Hindlimb muscle (tissue), 1 donor: Measurements from ENCODE around the gene UBQLN4. TPM values are rescaled to one million over a fixed set of nuclear protein-coding genes. Genes with fewer than 3 reads are reported as not detected.
A peak's percentile ranks its signal among the peaks of the same experiment; 100 is the strongest.
"Not testable (repeated sequence)": the region's sequence is repeated elsewhere in the genome, so short reads cannot be mapped to it uniquely, and the experiment has no call there.

ENCODE experiments used
- DNase-seq: peaks from one replicate; pipeline ENCODE4 v3.0.0-alpha.2; 2013
- polyA plus RNA-seq: library from polyadenylated mRNA; unstranded; fragments of 120-200 nt; gene quantifications from one replicate; pipeline ENCODE4 v1.2.1, GENCODE V29; 2013; ENCODE audit not compliant: insufficient read length

The UBQLN4 gene
- polyA plus RNA-seq, 1 donor = 49.4 TPM

DNA sequence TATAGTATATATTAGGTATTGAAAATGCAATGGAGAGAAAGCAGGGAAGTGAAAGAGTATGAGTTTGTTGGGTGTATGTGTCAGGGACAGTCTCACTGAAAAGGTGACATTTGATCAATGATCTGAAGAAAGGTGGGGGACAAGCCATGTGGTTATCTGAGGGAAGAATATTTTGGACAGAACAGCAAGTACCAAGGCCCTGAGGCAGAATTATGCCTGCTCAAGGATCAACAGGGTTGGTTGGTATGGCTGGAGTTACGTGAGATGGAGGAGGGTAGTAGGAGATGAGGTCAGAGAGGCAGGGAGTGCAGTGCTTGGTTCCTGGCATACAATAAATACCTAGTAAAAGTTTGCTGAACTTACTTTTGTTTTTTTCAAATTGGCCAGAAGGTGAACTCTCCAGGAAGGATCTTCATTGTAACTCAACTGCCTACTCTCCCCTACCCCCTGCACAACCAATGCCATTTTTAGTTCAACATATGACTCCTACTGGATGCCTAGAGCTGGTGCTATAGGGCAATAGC, 2.8 kb upstream of the UBQLN4 start:
- DNase-seq = no peak

- DNase-seq = no peak
Observed at GRCh38 chr1:156055281-156056048, 1.9 kb upstream of the UBQLN4 start.

- DNase-seq = peak; percentile 99
Observed at GRCh38 chr1:156054500-156055280, 1.1 kb upstream of the UBQLN4 start, which contains the start of gene LAMTOR2. Gene LAMTOR2, plus strand, starts transcription at chr1:156054782. Its CDS starts 108 bp downstream, at chr1:156054890.

DNA sequence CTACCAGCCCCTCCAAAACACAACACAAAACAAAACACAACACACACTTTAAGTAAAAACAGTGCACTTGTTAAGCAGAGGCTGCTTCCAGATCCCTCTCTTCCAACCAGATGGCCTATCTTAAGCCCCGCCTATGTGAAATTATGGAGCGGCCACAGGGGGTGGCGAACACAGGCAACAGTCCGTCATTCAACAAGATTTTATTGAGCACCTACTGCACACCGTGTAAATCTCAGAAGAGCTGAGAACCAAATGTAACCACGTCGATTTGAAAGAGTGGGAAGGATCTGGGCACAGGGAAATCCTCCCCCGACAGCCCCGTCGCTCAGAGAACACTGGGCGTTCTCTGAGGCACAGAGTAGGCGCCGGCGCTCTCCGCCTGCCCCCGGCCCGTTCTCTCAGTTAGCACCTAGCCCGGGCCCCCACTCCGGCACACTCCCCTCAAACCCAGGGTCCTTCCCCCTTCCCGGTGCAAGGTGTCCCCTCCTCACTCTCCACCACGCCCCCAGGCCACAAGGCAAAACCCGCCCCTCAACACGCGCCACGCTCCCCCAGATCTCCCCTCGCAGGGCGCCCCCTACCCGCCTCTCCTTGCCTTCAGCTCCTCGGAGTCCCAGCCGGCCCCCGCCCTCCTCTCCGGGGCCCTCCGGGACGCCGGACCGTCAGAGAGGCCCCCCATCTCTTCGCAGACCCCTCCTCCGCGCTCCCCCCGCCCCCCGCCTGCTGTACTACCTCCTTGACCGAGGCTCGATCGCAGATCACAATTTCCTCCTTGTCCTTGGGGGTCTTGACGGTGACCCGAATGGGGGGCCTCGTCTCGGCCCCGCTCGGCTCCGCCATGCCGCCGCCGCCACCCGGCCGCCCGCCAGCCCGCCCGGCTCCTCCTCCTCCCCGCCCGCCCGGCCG, 483 bp downstream of the UBQLN4 start:
- peak; percentile 63 for DNase-seq

- no peak for DNase-seq
Observed at GRCh38 chr1:156051011-156051725, 2.4 kb downstream of the UBQLN4 start.

DNA sequence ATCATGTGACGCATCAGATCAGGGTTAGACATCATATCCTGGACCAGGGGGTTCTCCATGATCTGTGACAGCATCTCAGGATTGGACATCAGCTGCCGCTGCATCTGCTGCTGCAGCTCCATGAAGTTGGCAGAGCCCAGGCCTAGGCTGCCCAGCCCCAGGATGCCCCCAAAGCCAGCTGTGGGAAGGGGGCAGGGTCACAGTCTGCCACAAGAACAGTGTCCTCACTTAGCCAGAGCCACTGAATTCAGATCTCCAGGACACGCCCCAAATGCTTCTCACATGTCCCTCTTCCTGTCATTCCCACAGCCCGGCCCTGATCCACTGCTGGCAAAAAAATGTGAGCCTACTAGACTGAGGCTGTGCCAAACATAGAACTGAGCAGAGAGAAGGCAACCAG, 3.2 kb downstream of the UBQLN4 start:
- DNase-seq = peak; percentile 36

DNA sequence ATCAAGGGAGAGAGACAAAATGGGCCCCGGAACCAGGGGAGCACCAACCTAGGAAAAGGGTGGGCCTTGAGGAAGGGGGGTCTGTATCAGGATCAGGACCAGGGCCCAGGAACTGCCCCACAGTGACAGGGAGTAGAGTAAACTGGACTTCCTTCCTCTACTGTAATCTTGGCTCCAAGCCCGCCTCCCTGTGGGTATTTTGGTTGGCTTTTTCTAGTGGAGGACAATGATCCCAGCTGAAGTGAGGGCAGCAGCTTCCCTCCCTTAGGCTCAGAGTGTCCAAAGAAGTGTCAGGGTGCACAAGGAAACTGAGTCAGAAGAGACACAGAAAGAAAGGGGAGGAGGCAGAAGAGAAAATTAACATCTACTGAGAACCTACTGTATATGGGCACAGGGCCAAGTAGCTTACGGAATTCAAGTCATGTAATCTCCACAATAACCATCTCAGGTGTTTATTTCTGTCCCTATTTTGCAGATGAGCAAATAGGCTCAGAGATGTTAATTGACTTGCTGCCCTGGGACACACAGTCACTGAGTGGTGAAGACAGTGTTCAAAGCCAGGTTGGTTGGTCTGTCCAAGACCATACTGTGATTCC, 4.8 kb downstream of the UBQLN4 start:
- DNase-seq = no peak

DNA sequence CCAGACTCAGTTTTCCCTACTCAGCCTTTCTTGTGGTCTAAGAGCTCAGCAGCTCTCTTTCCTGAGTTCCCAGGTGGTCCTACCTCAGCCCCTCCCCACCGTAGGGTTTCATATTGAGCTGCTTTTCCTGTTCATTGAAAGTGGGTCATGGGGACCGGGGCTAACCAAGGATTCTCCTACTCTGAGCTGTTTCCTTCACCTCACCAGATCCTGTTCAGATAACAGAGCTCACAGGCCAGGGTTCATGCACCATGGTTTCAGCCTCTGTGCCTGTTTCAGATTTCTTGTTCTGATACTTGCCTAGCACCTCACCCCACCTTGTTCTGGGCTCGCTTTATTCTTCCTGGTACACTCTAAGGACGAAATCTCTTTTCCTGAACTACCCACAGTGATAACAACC, 8.5 kb downstream of the UBQLN4 start:
- DNase-seq = no peak

DNA sequence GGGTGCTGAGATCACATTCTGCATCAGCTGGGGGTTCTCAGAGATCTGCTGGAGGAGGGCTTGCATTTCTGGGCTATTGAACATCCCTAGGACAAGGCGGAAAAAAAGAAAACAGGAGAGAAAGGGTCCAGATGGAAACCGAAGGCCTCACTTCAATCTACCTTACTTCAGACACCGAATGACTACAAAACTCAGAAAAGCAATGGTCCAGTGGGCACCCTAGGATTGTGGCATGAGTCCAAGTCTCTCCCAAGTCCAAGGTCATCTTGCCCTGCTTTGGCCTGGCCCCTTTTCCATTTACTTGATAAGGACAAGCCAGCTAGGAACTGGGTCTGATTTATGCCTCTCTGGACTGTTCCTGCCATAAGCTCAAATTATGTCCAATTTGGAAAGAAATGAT, 10.8 kb downstream of the UBQLN4 start:
- DNase-seq = no peak

- not testable (repeated sequence) for DNase-seq
Observed at GRCh38 chr1:156034991-156035390, 18.6 kb downstream of the UBQLN4 start.

GRCh38 chr1:156033011-156033410, 20.6 kb downstream of the UBQLN4 start:
- DNase-seq = no peak

DNA sequence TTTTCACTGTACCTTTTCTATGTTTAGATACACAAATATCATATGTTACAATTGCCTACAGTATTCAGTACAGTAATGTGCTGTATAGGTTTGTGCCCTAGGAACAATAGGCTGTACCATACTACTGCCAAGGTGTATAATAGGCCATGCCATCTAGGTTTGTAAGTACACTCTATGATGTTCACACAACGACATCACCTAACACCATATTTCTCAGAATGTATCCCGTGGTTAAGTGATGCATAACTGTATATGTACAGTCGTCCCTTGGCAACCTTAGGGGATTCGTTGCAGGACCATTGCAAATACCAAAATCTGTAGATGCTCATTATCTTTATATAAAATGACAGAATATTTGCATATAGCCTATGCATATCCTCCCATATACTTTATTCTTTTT, 27.0 kb downstream of the UBQLN4 start:
- DNase-seq = no peak

DNA sequence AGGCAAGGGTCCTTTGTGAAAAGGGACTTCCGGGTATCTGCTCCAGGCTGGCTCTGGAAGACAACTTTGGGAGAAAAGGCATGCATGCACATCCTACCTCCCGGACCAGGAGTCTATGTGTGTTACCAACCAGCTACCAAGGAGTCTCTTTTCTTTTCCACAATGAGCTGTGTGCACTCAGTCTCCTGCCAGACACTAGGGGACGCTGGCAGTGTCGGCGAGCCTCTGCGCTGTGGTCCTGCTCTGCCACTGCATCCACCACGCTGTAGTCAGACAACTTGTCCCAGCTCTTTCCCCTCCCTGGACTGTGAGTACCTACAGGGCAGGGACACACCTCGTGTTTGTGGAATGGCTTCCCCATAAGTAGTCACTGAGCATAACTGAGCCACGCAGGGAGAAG, 27.7 kb downstream of the UBQLN4 start:
- DNase-seq = no peak

GRCh38 chr1:156024801-156025200, 28.8 kb downstream of the UBQLN4 start:
- DNase-seq = no peak

GRCh38 chr1:156021954-156022353, 31.6 kb downstream of the UBQLN4 start:
- DNase-seq = no peak

- DNase-seq = no peak
Observed at GRCh38 chr1:156021093-156021428, 32.5 kb downstream of the UBQLN4 start.

DNA sequence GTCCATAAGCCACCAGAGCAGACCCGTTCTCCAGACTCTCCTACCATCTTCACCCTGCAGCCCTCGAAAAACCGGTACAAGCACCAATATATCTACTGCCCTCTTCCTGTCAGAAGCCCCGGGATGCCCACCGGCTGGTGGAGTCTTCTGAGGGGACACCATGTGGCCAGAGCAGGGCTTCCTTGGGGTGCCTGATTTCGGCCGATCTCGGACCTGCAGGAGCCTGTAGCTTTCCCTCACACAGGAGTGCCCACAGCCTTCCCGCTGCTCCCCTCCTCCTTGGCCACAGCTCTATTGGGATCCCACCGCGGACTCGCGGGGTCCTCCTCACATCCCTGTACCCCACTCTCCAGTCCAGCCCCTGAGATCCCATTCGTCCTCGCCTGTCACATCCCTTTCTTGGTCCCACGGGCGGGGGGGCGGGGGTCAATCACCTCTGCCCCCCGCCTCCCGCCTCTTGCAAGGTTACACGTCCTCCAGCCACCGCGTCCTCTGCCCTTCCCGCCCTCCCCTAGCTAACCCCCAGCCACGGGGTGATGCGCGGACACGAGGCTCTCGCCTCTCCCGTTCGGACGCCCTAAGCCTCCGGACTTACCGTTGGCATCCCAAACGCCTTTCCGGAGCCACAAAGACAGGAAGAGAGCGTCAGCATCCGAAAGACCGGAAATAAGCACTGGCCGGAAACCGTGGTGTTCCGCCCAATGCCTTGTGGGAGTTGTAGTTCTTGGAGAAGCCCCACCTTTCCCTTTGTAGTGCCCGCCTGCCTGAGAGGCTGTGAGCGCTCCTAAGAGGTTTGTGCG, 33.1 kb downstream of the UBQLN4 start, which contains the start of gene SSR2:
Gene SSR2, minus strand, starts transcription at position 659 of the 800 bp plus-strand sequence. CDS start 784 bp downstream, outside the sequence.
- DNase-seq = peak; percentile 92

DNA sequence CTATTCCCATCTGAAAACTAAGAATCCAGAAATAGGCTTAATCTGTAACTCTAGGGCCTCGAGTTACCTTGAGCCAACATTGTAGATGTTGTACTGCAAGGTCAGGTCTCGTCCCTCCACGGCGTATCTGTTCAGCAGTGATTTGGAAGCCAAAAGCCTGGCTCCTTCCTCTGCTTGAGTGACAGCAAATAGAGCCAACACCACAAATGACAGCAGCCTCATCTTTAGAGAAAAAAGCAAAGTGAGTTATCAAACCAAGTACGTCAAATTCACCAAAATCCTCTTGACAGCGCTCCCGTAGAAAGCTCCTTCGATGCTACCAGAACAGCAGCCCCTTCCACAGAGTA, 33.7 kb downstream of the UBQLN4 start:
- no peak for DNase-seq

GRCh38 chr1:156014829-156015228, 38.8 kb downstream of the UBQLN4 start:
- DNase-seq = no peak

DNA sequence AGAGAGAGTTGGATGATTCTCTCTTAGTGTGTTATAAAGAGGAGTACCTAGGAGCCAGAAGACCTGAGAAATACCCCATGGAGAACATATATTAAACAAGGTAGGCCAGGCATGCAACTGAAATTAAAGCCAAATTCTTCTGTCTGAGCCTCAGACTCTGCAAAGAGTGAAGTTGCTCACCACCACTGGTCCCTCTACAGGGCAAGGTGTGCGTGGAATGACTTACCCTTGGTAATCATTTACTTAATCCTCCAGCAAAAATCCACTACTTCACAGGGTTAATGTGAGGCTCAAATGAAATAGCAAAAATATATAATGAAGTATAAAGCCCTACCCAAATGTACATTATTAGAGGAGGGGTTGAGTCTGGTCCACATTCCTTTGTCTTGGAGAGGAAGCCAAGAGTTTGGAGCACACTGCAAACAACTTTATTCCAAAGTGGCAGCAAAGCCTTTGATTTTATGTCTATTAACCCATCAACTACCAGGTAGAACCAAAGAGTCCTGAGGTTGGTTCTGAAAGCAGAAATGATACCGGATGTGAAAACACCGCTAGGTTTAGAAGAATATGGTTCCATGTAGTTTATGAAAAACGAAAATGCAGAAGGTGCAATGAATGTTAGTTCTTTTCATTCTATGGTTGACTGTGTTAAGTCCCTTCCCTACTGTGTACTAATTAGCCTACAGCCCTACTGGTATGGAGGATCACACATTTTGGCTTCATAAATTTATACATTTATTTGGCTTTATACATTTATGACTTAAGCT, 41.4 kb downstream of the UBQLN4 start:
- DNase-seq = no peak
